ENCODE results near the gene PARD3.
"Not testable (repeated sequence)": the region's sequence is repeated elsewhere in the genome, so short reads cannot be mapped to it uniquely, and the experiment has no call there.

The PARD3 gene

DNA sequence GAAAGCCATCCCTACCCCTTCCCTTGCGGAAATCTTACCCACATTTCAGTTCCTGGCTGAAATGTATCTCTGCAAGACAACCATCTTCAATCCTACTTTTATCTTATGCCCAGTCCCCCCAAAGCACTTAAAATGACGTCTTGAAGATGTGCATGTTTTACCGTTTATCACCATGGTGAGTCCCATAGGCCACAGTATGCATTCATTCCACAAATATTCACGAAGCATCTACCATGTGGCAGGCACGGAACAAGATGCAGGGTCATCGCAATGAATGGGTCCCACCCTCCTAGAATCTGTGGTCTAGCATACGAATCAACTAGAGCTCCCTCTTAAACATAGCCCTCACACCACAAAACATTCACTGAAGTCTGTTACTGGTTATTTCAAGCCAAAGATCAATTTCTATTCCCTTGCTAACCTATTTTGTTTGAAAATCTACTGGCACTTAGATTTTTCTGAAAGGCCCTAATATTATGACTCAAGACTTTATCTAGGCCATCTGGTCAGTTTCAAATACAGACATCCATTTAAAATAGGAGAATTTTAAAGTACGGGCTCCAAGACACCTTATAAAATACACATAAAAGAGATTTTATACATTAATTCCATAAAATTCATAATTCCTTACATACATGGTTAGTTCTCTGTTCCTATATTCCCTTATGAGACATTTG, 99.4 kb downstream of the PARD3 start:
- DNase-seq (ENCODE audit: low read depth), result no peak

GRCh38 chr10:34713875-34714274, 101.2 kb downstream of the PARD3 start:
- DNase-seq (ENCODE audit: low read depth), result no peak

DNA sequence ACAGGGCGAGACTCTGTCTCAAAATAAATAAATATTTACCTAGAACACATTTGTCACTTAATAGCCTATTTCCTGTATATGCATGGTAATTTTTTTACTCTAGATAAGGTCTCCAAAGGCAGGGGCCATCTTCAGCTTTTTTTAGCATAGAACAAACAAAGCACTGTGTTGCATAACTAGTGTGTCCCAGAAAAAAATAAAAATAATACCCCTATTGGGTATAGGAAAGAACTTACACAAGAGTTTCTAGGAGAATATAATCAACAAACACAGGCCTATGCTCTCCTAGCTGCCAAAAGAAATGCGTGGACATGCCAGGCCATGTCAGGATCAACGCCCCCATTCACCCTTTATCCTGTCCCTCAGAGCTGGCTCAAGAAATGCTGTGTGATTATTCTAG, 103.6 kb downstream of the PARD3 start:
- DNase-seq (ENCODE audit: low read depth), result no peak

DNA sequence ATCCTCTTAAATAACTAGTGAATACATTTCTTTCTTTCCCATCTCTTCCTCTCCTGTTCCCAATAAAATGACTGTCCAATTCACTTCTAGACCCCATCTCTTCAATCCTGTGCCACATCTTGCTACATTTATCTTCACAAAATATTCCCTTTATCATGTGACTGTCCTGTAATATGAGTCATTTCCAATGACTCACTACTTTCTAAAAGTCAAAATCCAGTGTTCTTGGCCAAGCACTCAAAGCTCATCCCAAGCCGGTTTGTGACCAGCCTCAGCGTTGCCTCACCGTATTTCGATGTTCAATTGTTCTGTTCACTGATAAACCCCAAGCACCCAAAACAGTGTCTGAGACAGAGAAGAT, 104.7 kb downstream of the PARD3 start:
- DNase-seq (ENCODE audit: low read depth), result no peak

DNA sequence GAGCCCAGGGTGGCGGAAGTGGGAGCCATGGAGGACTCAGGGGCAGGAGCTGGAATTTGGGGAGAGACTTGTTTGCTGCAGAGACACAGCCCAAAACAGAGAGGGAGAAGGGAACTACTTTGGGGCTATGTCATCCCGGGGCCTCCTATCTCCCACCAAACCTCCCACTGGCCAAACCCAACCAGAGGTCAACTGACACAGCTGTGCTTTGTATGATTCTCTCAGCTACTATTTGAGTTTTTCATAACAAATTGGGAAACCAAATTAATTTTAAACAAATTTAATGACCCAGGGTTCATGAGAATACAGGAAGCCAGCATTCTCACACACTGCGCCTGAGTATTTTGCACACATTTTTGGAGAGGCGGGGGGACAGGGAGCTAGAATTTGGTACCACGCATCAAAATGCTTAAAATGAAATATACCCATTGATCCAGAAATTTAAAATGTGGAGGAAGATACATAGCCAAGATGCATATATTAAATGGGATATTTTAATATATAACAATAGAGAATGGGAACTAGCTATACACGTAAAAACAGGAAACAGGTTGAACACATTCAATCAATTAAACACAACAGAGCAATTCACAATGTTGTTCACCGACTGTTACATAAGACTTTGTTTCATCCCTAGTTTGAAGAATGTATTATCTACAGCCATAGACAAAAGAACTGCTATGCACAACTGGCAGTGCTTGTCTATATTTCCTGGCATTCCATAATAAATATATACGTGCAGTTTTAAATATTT, 105.3 kb downstream of the PARD3 start:
- DNase-seq (ENCODE audit: low read depth), result no peak

DNA sequence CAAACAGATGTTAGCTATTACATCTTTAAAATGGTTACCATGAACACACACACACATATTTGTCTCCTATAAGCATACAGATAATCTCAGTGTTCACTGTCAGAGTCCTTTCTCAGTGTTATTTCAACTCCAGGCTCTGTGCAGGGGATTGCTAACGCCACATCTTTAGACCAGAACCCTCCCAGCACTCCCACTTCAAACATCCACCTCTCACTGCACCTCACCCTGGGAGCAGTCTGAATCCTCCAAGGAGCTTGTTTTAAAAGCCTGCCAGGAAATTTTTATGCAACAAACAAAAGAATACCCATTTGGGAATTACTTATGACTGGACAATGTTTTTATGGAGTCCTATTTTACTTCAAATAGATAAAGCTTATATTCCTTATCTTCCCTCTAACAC, 107.4 kb downstream of the PARD3 start:
- no peak for DNase-seq (ENCODE audit: low read depth)

GRCh38 chr10:34706992-34707391, 108.1 kb downstream of the PARD3 start:
- not testable (repeated sequence) for DNase-seq (ENCODE audit: low read depth)

DNA sequence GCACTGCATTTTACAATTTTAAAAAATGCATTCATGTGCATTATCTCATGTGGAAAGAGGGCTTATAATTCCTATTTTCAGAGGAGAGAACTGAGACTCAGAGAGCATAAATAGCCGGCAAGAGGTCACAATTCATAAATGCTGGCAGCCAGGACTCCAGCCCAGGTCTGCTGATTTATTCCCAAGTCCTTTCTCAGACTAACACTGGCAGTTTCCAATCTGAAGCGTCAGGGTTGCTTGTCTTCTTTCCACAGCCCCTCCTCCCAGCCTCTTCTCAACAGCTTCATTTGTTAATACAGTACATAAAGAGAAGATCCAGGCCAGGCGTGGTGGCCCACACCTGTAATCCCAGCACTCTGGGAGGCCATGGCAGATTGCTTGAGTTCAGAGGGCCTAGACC, 108.9 kb downstream of the PARD3 start:
- DNase-seq (ENCODE audit: low read depth), result no peak

GRCh38 chr10:34705563-34705962, 109.5 kb downstream of the PARD3 start:
- no peak for DNase-seq (ENCODE audit: low read depth)

DNA sequence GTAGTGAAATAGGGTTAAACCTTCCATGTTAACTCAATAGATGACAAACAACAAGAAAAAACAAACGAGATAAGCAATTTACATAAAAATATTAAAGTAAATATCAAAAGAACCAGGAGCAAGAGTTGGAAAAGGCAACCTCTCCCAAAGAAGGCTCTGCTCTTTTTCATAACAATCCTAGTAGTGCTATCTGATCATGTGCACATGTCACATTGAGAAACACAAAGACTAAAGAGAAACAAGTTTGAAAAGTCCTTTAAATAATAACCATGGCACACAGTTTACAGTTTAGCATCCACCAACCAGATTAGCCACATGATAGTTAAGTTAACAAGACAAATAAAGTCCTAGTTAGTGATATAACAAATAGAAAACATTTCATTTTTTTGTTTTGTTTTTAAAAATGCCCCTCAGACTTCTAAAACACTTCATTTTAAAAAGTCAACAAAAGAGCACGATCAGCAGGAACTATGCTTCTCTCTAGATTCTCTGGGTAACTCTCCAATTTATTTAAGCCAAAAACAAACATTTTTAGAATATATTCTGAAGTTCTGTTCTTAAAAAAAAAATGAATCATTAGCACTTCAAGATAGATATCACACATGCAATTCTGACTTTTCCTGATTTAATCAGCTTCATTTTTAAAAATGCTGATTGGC, 110.4 kb downstream of the PARD3 start:
- DNase-seq (ENCODE audit: low read depth), result no peak

GRCh38 chr10:34702982-34703381, 112.1 kb downstream of the PARD3 start:
- no peak for DNase-seq (ENCODE audit: low read depth)

- no peak for DNase-seq (ENCODE audit: low read depth)
Observed at GRCh38 chr10:34702093-34702937, 112.8 kb downstream of the PARD3 start.

- no peak for DNase-seq (ENCODE audit: low read depth)
Observed at GRCh38 chr10:34701194-34701593, 113.9 kb downstream of the PARD3 start.

DNA sequence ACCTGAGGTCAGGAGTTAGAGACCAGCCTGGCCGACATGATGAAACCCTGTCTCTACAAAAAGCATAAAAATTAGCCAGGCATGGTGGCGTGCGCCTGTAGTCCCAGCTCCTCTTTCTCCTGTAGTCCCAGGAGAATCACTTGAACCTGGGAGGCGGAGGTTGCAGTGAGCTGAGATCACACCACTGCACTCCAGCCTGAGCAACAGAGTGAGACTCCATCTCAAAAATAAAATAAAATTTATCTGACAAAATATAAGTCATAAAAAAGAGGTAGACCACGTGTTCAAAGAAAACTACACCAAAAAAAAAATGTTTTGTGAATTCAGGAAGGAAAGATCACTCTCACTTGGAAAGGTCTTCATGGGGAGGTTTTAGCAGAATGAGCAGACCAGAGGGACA, 114.3 kb downstream of the PARD3 start:
- not testable (repeated sequence) for DNase-seq (ENCODE audit: low read depth)

DNA sequence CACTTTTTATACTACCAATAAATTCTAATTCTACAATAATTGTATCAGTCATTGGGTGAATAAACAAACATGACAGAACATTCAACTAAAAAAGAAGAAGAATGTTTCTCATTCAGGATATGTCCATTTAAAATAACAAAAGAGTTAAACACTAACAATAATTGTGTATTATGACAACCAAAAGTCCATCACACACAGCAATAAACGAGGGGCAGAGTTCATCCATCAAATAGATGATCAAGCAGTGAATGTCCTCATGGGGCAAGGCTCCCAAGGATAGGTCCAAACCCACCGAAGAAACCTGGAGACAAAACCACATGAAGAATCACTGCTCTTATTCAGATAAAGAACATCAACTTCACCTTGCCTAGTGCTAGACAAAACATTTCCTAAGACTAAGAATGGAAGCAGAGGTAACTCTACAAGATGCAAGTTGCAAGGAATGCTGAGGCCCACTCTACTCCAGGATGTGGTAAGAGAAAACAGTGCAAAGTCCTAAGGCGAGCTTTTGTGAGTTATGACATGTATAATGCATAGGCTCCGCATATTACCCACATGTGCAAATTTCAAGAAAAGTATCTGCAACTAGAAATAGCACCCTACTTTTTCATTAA, 115.1 kb downstream of the PARD3 start:
- DNase-seq (ENCODE audit: low read depth), result no peak

DNA sequence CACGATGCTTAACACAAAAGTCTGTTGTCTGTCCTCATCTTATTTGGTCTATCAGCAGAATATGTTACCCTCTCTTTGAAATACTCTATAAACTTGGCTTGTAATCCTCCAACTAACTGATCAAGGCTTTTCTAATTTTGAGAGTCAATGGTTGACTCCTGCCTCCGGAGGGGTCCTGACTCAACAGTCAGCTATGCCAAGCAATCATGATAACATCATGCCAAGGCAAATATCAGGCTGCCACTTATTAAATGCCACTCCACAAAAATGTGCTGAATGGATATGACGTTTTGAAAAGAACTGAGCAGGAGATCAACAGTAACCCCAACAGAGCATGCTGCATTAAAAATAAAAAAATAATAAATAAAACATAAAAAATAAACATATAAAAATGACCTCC, 116.1 kb downstream of the PARD3 start:
- DNase-seq (ENCODE audit: low read depth), result no peak

GRCh38 chr10:34698248-34698831, 116.8 kb downstream of the PARD3 start:
- DNase-seq (ENCODE audit: low read depth), result no peak

GRCh38 chr10:34697351-34698247, 117.5 kb downstream of the PARD3 start:
- DNase-seq (ENCODE audit: low read depth), result no peak

GRCh38 chr10:34696423-34696822, 118.7 kb downstream of the PARD3 start:
- no peak for DNase-seq (ENCODE audit: low read depth)

DNA sequence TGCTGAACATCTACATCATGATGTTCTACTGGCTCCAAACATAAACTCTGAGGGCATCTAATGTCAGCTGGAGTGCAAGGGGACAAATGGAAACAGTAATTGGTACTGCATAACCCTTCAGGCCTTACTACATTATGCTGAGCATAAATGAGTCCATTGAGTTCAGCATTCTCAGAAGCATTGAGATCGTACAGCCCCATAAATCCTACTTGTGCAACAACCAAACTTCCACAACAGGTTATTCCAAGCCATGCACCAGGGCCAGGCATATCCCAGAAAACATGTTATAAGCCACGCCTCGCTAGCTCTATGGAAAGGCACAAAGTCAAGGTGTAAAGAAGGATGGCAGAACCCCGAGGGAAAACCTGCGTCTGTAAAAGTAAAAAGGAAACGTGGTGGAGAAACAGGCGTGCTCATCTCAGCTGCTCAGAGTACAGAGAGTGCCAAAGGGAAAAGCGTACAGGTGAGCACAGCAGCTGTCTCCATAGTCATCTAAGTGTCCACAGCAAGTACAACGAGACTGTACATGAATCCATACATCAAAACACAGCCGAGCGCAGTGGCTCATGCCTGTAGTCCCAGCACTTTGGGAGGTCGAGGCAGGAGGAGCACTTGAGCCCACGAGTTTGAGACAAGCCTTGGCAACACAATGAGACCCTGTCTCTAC, 124.6 kb downstream of the PARD3 start:
- no peak for DNase-seq (ENCODE audit: low read depth)
